Naive thymus-derived CD4-positive, alpha-beta T cell (primary cell): Measurements from ENCODE around the gene RASAL2. TPM values are rescaled to one million over a fixed set of nuclear protein-coding genes. Genes with fewer than 3 reads are reported as not detected.

Source experiments
- ATAC-seq: fragments of 150-1000 bp; cut with Tn5 transposase; 2 replicates; pipeline ENCODE4 v1.10.0; 2021; ENCODE audit warnings: mild to moderate bottlenecking, moderate library complexity
- CTCF ChIA-PET: fragments of 350-600 bp; sonication (Branson Sonifier 250); formaldehyde crosslinking; loops from one replicate; lab custom pipeline; 2021; ENCODE audit warnings: antibody characterized with exemption; lab: Charles Lee
- POLR2A ChIA-PET: fragments of 350-600 bp; sonication (Branson Sonifier 250); formaldehyde crosslinking; loops from one replicate; lab custom pipeline; 2021; ENCODE audit warnings: antibody characterized with exemption, inconsistent platforms; lab: Charles Lee
- DNase-seq, 9 donors: peaks; one replicate each; pipeline versions ENCODE4 v3.0.0 to v3.0.0-alpha.2; 2020 to 2022; ENCODE audit warnings: mixed read lengths in 1 of 9
- H3K27ac ChIP-seq: one replicate; pipeline ENCODE4 v1.7.0; 2013; ENCODE audit warnings: mild to moderate bottlenecking, low read depth, low read length, moderate library complexity
- H3K27me3 ChIP-seq, 2 donors: one replicate each; pipeline ENCODE4 v1.7.0; 2013; ENCODE audit warnings: low read length in 2 of 2, mild to moderate bottlenecking in 2 of 2, moderate library complexity in 2 of 2; ENCODE audit not compliant: control insufficient read depth in 2 of 2, insufficient read depth in 2 of 2
- H3K36me3 ChIP-seq, 3 experiments: 1 replicate in 2 of 3; 2 replicates in 1 of 3; pipeline ENCODE4 v1.7.0; 2013; ENCODE audit warnings: low read length in 3 of 3, mild to moderate bottlenecking in 3 of 3, moderate library complexity in 1 of 3; ENCODE audit not compliant: insufficient read depth in 3 of 3, control insufficient read depth in 2 of 3
- H3K4me1 ChIP-seq, 2 donors: one replicate each; pipeline ENCODE4 v1.7.0; 2013; ENCODE audit warnings: low read length in 2 of 2, mild to moderate bottlenecking in 2 of 2, moderate library complexity in 1 of 2; ENCODE audit not compliant: control insufficient read depth in 2 of 2, insufficient read depth in 2 of 2
- H3K4me3 ChIP-seq: 2 replicates; pipeline ENCODE4 v1.7.0; 2013; ENCODE audit warnings: mild to moderate bottlenecking, low read length
- H3K9me3 ChIP-seq, 3 experiments: 1 replicate in 2 of 3; 2 replicates in 1 of 3; pipeline ENCODE4 v1.7.0; 2013; ENCODE audit warnings: low read length in 3 of 3; ENCODE audit not compliant: control insufficient read depth in 2 of 3
- H3K27ac Mint-ChIP-seq, 9 donors: one replicate each; pipeline ENCODE4 v1.8.0; 2020 to 2022; ENCODE audit warnings: mixed read lengths in 9 of 9, mild to moderate bottlenecking in 8 of 9, moderate library complexity in 5 of 9, inconsistent platforms in 2 of 9
- H3K27me3 Mint-ChIP-seq, 5 donors: one replicate each; pipeline ENCODE4 v1.8.0; 2021 to 2022; ENCODE audit warnings: mixed read lengths in 5 of 5, mild to moderate bottlenecking in 1 of 5
- H3K36me3 Mint-ChIP-seq, 5 donors: one replicate each; pipeline ENCODE4 v1.8.0; 2020 to 2022; ENCODE audit warnings: mixed read lengths in 5 of 5, mild to moderate bottlenecking in 3 of 5, inconsistent platforms in 1 of 5
- H3K4me1 Mint-ChIP-seq, 7 donors: one replicate each; pipeline ENCODE4 v1.8.0; 2020 to 2022; ENCODE audit warnings: mixed read lengths in 7 of 7, mild to moderate bottlenecking in 3 of 7, inconsistent platforms in 1 of 7
- H3K4me3 Mint-ChIP-seq, 10 donors: one replicate each; pipeline ENCODE4 v1.8.0; 2020 to 2022; ENCODE audit warnings: mild to moderate bottlenecking in 10 of 10, mixed read lengths in 10 of 10, moderate library complexity in 6 of 10, inconsistent platforms in 2 of 10
- H3K9me3 Mint-ChIP-seq, 11 donors: one replicate each; pipeline ENCODE4 v1.8.0; 2020 to 2022; ENCODE audit warnings: mixed read lengths in 11 of 11, mild to moderate bottlenecking in 4 of 11, inconsistent platforms in 1 of 11, moderate library complexity in 1 of 11
- intact Hi-C, 2 donors: fragments of 100-400 bp; cut with micrococcal nuclease; formaldehyde crosslinking; loops; one replicate each; pipeline ENCODE4 v1.15.1; 2023
- polyA plus RNA-seq, 2 donors: library from polyadenylated mRNA; unstranded; fragments of 300-500 nt; fragmentation: Illumina TruSeq; gene quantifications; one replicate each; pipeline ENCODE4 v1.2.3, GENCODE V29; 2021
- total RNA-seq, 6 experiments: library from RNA in 5 of 6; stranded (reverse) in 5 of 6; gene quantifications; 1 replicate in 5 of 6; 2 replicates in 1 of 6; pipeline ENCODE4 v1.2.3 and lab custom pipeline; 2021 to 2026

RASAL2 gene
- total and polyA plus RNA-seq, 7 experiments from 2014 or later = 0.11 to 0.69 (median 0.15) TPM; not detected in 3

DNA sequence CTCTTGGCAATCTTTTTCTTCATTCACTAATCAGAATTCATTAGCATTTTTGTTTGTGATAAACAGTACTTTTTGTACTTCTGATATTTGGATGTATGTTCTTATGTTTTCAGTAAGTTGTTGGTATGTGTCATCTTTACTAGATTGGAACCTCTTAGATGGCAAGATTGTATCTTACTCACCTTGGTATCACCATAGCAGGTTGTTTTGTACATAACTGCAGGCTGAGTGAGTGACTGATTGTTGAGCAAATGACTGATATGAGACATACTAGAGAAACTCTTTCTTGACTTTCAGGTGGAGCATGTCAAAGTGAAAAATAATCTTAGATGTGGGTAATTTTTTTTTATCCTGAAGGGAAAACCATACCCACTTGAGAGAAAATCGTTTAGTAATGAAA lies 229.2 kb downstream of the RASAL2 start:
- no peaks in the 10 kb centered on the region for H3K9me3 ChIP-seq
- no peaks in the 10 kb centered on the region for H3K4me1 Mint-ChIP-seq
- peaks cover 0 to 6% (median 0%) of the 10 kb centered on the region in 5 donors for H3K36me3 Mint-ChIP-seq
- peaks cover 0 to 21% (median 12%) of the 10 kb centered on the region in 5 donors for H3K27me3 Mint-ChIP-seq
- ATAC-seq (no peak), DNase-seq (no peak)
- ChIA-PET CTCF (no interaction called here), POLR2A (no interaction called here)
- H3K4me3 Mint-ChIP-seq = no peak overlapping the region
- intact Hi-C loops = no loop called here
- H3K4me3 ChIP-seq = no peak overlapping the region
- H3K27ac Mint-ChIP-seq = no peak overlapping the region
- H3K27ac ChIP-seq = no peak overlapping the region
- no peaks in the 10 kb centered on the region for H3K36me3 ChIP-seq
- no peaks in the 10 kb centered on the region for H3K4me1 ChIP-seq
- no peaks in the 10 kb centered on the region for H3K27me3 ChIP-seq
- H3K9me3 Mint-ChIP-seq = peaks cover 0 to 6% (median 0%) of the 10 kb centered on the region in 11 donors

DNA sequence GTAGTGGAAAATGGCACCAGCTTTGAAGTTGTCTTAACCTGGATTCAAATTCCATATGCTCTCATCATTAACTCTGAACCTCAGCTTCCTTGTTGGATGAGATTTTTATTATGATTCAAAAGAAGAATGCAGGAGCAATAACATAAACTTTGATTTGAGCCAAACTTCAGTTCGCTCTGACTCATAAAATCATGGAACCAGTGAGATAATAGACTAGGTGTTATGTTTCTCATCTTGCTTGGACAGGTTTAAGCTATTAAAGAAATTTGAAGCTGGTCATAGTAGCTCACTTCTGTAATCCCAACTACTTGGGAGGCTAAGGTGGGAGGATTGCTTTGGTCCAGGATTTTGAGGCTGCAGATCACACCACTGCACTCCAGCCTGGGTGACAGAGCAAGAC lies 230.1 kb downstream of the RASAL2 start:
- Histone ChIP-seq H3K27me3 (no peaks in the 10 kb centered on the region), H3K4me1 (no peaks in the 10 kb centered on the region), H3K27ac (no peak overlapping the region), H3K9me3 (no peaks in the 10 kb centered on the region), H3K4me3 (no peak overlapping the region), H3K36me3 (no peaks in the 10 kb centered on the region)
- Mint-ChIP-seq H3K4me3 (no peak overlapping the region), H3K9me3 (peaks cover 0 to 6% (median 0%) of the 10 kb centered on the region in 11 donors), H3K27me3 (peaks cover 0 to 21% (median 12%) of the 10 kb centered on the region in 5 donors), H3K27ac (no peak overlapping the region), H3K36me3 (peaks cover 0 to 6% (median 0%) of the 10 kb centered on the region in 5 donors), H3K4me1 (no peaks in the 10 kb centered on the region)
- ChIA-PET CTCF (no interaction called here), POLR2A (no interaction called here)
- intact Hi-C loops = no loop called here
- ATAC-seq = no peak
- DNase-seq = no peak

DNA sequence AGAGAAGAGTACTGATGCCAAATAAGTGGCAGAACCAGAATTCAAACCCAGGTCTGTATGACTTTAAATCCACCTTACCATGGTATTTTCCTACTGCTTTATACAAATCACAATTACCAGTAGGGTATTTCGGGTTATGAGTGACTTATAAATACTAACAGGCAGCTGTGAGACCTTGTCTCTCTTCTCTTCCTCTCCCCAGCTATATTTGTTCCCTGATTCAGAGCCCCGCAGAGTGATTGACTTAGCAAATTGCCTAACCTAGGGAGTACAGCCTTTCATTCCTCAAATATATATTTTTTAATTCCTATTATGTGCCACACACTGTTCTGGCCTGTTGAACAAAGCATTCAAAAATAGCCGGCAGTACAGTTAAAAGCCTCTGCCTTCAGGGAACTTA lies 234.8 kb downstream of the RASAL2 start:
- no peak for DNase-seq
- H3K36me3 ChIP-seq = no peaks in the 10 kb centered on the region
- no peak overlapping the region for H3K4me3 ChIP-seq
- no peak for ATAC-seq
- Mint-ChIP-seq H3K36me3 (no peaks in the 10 kb centered on the region), H3K27ac (no peak overlapping the region), H3K4me3 (no peak overlapping the region), H3K27me3 (peaks cover 0 to 11% (median 4%) of the 10 kb centered on the region in 5 donors), H3K4me1 (no peaks in the 10 kb centered on the region), H3K9me3 (no peaks in the 10 kb centered on the region)
- ChIA-PET POLR2A (no interaction called here), CTCF (no interaction called here)
- no peak overlapping the region for H3K27ac ChIP-seq
- no peaks in the 10 kb centered on the region for H3K9me3 ChIP-seq
- no peaks in the 10 kb centered on the region for H3K4me1 ChIP-seq
- no peaks in the 10 kb centered on the region for H3K27me3 ChIP-seq
- intact Hi-C loops = loop anchor here in 1 of 2 donors (2.0 kb wide), 1 partner anchor 22 kb away; no protein-coding TSS in a partner anchor

DNA sequence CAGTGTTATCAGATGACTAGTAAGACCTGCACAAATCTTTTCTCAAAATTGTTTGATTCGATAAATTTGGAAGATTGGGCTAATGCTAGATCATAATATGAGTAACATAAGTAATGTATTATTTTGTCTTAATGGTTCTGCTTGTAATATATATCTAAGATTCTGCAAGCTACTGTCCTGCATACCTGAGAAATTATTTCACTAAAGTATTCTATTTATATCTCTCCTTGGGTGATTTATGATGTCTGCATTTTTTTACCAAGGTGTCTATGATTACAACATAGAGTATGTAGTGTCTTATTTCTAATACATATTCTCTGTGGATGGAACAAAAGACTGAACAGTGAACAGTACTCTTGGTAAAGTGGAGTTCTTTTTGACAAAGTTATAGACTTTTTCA lies 236.2 kb downstream of the RASAL2 start:
- Histone ChIP-seq H3K27me3 (no peaks in the 10 kb centered on the region), H3K4me1 (no peaks in the 10 kb centered on the region), H3K9me3 (no peaks in the 10 kb centered on the region), H3K4me3 (no peak overlapping the region), H3K27ac (no peak overlapping the region), H3K36me3 (no peaks in the 10 kb centered on the region)
- no peak overlapping the region for H3K27ac Mint-ChIP-seq
- ChIA-PET POLR2A (no interaction called here), CTCF (no interaction called here)
- H3K9me3 Mint-ChIP-seq = no peaks in the 10 kb centered on the region
- H3K27me3 Mint-ChIP-seq = peaks cover 0 to 7% (median 4%) of the 10 kb centered on the region in 5 donors
- intact Hi-C loops = no loop called here
- H3K36me3 Mint-ChIP-seq = no peaks in the 10 kb centered on the region
- DNase-seq = no peak
- no peak overlapping the region for H3K4me3 Mint-ChIP-seq
- no peak for ATAC-seq
- H3K4me1 Mint-ChIP-seq = no peaks in the 10 kb centered on the region

DNA sequence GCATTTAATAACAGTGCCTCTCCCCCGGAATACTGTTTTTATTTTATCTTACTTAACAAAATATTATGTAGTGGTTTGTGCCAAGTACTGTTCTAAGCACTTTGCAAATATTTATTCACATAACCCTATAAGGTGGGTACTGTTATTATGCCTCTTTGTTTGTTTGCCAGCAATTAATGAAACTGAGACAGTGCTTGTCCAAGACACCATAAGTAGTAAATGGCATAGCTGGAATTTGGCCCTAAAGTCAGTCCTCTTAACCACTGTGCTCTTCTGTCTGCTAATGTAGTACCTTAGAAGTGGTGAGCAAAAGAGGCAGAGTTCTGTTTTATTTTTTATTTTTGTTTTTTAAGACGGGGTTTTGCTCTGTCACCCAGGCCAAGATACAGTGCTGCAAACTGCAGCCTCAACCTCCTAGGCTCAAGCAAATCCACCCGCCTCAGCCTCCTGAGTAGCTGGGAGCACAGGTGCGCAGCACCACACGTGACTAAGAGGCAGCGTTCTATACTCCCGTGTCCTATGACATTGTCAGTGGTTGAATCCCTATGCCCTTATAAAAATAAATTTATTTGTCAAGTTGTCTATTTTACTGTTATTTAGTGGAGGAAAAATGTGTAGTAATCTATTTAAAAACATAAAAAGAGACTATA lies 237.1 kb downstream of the RASAL2 start:
- CTCF ChIA-PET = no interaction called here
- DNase-seq (no peak), ATAC-seq (no peak)
- H3K9me3 Mint-ChIP-seq = peaks cover 0 to 2% (median 0%) of the 10 kb centered on the region in 11 donors
- peaks cover 0 to 8% (median 5%) of the 10 kb centered on the region in 5 donors for H3K27me3 Mint-ChIP-seq
- no peaks in the 10 kb centered on the region for H3K36me3 ChIP-seq
- no peak overlapping the region for H3K4me3 ChIP-seq
- H3K36me3 Mint-ChIP-seq = no peaks in the 10 kb centered on the region
- H3K4me1 ChIP-seq = no peaks in the 10 kb centered on the region
- POLR2A ChIA-PET = no interaction called here
- no peaks in the 10 kb centered on the region for H3K9me3 ChIP-seq
- no peaks in the 10 kb centered on the region for H3K27me3 ChIP-seq
- no peak overlapping the region for H3K4me3 Mint-ChIP-seq
- intact Hi-C loops = no loop called here
- no peak overlapping the region for H3K27ac ChIP-seq
- H3K4me1 Mint-ChIP-seq = no peaks in the 10 kb centered on the region
- H3K27ac Mint-ChIP-seq = no peak overlapping the region

DNA sequence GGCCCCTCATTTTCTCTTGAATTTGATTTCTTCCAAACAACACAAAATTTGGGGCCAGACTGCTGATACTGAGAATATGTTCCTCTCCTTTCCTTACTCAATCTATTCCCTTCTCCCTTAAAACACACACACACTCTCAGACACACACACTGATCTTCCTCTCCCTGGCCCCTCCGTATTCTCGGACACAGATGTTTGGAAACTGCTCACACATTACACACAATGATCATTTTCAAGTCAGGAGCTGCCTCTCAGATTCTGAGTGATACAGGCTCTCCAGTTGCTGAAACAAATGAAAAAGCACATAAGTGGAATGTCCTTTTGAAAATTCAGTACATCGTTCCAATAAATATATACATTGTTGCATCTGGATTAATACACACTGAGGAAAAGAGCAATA lies 241.5 kb downstream of the RASAL2 start:
- no peaks in the 10 kb centered on the region for H3K4me1 Mint-ChIP-seq
- intact Hi-C loops = no loop called here
- no peaks in the 10 kb centered on the region for H3K27me3 ChIP-seq
- H3K36me3 ChIP-seq = no peaks in the 10 kb centered on the region
- H3K27me3 Mint-ChIP-seq = peaks cover 0 to 11% (median 4%) of the 10 kb centered on the region in 5 donors
- H3K4me3 ChIP-seq = no peak overlapping the region
- no peak overlapping the region for H3K27ac Mint-ChIP-seq
- DNase-seq (no peak), ATAC-seq (no peak)
- H3K9me3 Mint-ChIP-seq = peaks cover 0 to 2% (median 0%) of the 10 kb centered on the region in 11 donors
- H3K4me3 Mint-ChIP-seq = no peak overlapping the region
- no peaks in the 10 kb centered on the region for H3K4me1 ChIP-seq
- no peaks in the 10 kb centered on the region for H3K36me3 Mint-ChIP-seq
- ChIA-PET CTCF (no interaction called here), POLR2A (no interaction called here)
- no peak overlapping the region for H3K27ac ChIP-seq
- H3K9me3 ChIP-seq = no peaks in the 10 kb centered on the region

DNA sequence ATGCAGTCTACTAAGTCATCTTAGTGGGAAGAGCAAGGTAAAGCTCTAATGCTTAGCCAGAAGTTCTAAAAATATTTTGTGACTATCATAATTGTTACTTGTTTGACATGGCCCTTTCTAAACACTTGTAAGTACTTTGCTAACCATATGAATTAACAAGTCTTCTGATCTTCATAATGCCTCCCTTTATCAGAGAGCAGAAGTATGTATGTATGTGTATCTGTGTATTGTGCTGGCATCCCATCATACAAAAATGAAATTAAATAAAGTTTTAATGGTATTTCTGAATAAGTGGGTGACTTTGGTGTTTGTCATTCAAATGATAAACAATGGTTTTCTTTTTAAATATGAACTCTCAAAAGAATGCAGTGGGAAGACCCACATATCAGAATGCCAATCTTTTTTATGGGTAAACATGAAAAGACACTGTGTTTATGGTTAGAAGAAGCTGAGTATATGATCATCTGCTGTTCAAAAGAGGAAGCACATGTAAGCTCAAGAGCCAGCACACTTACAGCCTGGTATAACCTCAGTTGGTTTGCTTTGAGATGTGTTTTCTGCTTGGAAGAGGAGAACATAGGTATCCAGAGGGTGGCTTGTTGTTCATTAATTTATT lies 243.3 kb downstream of the RASAL2 start:
- H3K27me3 ChIP-seq = no peaks in the 10 kb centered on the region
- H3K36me3 ChIP-seq = no peaks in the 10 kb centered on the region
- DNase-seq (no peak), ATAC-seq (no peak)
- intact Hi-C loops = no loop called here
- Mint-ChIP-seq H3K9me3 (peaks cover 0 to 2% (median 0%) of the 10 kb centered on the region in 11 donors), H3K4me3 (no peak overlapping the region), H3K36me3 (no peaks in the 10 kb centered on the region), H3K27ac (no peak overlapping the region), H3K4me1 (no peaks in the 10 kb centered on the region), H3K27me3 (peaks cover under 1 to 15% (median 9%) of the 10 kb centered on the region in 5 donors)
- ChIA-PET POLR2A (no interaction called here), CTCF (no interaction called here)
- no peak overlapping the region for H3K27ac ChIP-seq
- H3K9me3 ChIP-seq = no peaks in the 10 kb centered on the region
- no peaks in the 10 kb centered on the region for H3K4me1 ChIP-seq
- H3K4me3 ChIP-seq = no peak overlapping the region
